K562 (cell line): ENCODE measurements around the gene CDK14.

Experiments
- BACH1 ChIP-seq: fragments of 200-800 bp; sonication (Bioruptor generic); IDR thresholded peaks from 2 replicates; pipeline ENCODE4 v1.6.1; 2016; ENCODE audit warnings: missing genetic modification characterization, missing compliant biosample characterization
- JUNB ChIP-seq: fragments of 450-650 bp; formaldehyde crosslinking; conservative IDR thresholded peaks from 2 replicates; pipeline ENCODE4 v1.4.0; 2020; ENCODE audit warnings: mild to moderate bottlenecking
- NCOA4 ChIP-seq: fragments of 450-650 bp; IDR thresholded peaks from 2 replicates; pipeline ENCODE4 v1.6.1; 2018; ENCODE audit warnings: mild to moderate bottlenecking; ENCODE audit not compliant: partially characterized antibody
- NFRKB ChIP-seq: fragments of 450-650 bp; IDR thresholded peaks from 2 replicates; pipeline ENCODE4 v1.6.1; 2016; ENCODE audit warnings: low read depth
- POLR2AphosphoS5 ChIP-seq: IDR thresholded peaks from 2 replicates; pipeline ENCODE4 v1.6.1; 2011; ENCODE audit warnings: mild to moderate bottlenecking, low read depth, low read length, moderate library complexity; ENCODE audit not compliant: control insufficient read depth, insufficient read depth
- ZNF175 ChIP-seq: fragments of 200-800 bp; sonication (Bioruptor generic); IDR thresholded peaks from 2 replicates; pipeline ENCODE4 v1.6.1; 2016; ENCODE audit warnings: low read depth, mild to moderate bottlenecking, missing genetic modification characterization, missing compliant biosample characterization
- TF ChIP-seq, protein P1 (sequence below), 3 experiments: IDR thresholded peaks in 2 of 3; conservative IDR thresholded peaks in 1 of 3; 2 replicates each; pipeline ENCODE4 v1.5.1; 2011 to 2012; ENCODE audit warnings: low read length in 3 of 3, mild to moderate bottlenecking in 3 of 3, control low read depth in 2 of 3, improper control_type of control experiment in 1 of 3, inconsistent platforms in 1 of 3, low read depth in 1 of 3, mixed read lengths in 1 of 3, moderate library complexity in 1 of 3; ENCODE audit not compliant: insufficient read depth in 2 of 3

DNA sequence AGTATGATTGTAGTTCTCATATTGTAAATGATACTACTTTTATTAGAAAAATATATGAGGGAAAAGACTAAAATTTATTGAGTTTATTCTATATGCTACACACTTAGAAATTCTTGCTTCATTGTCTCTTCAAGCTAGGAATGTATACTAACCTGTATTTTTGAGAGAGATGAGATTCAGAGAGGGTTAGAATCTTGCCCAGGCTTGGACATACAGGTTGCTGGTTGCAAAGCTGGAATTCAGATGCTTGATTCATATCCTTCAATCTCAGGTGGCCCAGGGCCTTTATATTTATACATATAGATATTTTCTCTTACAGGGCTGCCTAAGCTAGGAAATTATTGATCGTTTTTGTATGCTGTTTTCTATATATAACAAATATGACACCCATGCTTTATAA lies 324.2 kb downstream of the CDK14 start:
- no peak for TF ChIP-seq JUNB (CRISPR knock-in tag)
- TF ChIP-seq NCOA4, result no peak
- TF ChIP-seq POLR2AphosphoS5, result no peak
- TF ChIP-seq ZNF175, result no peak
- TF ChIP-seq, protein P1, sequence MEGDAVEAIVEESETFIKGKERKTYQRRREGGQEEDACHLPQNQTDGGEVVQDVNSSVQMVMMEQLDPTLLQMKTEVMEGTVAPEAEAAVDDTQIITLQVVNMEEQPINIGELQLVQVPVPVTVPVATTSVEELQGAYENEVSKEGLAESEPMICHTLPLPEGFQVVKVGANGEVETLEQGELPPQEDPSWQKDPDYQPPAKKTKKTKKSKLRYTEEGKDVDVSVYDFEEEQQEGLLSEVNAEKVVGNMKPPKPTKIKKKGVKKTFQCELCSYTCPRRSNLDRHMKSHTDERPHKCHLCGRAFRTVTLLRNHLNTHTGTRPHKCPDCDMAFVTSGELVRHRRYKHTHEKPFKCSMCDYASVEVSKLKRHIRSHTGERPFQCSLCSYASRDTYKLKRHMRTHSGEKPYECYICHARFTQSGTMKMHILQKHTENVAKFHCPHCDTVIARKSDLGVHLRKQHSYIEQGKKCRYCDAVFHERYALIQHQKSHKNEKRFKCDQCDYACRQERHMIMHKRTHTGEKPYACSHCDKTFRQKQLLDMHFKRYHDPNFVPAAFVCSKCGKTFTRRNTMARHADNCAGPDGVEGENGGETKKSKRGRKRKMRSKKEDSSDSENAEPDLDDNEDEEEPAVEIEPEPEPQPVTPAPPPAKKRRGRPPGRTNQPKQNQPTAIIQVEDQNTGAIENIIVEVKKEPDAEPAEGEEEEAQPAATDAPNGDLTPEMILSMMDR (IDR thresholded peaks at IDR 0.05 in 2 of 3, conservative IDR thresholded peaks at IDR 0.05 in 1 of 3; ENCODE audit: insufficient read depth in 2 of 3, low read depth in 1 of 3, low read length in 3 of 3), result no peak
- no peak for TF ChIP-seq BACH1
- no peak for TF ChIP-seq NFRKB
